Fibroblast of lung (primary cell): ENCODE results near the gene IP6K1.

Source experiments
- CTCF ChIP-seq, 2 donors: IDR thresholded peaks in 1 of 2; conservative IDR thresholded peaks in 1 of 2; 1 replicate in 1 of 2; 2 replicates in 1 of 2; pipeline ENCODE4 v1.5.1; 2011 to 2012; ENCODE audit warnings: low read length in 2 of 2, control low read depth in 1 of 2, inconsistent platforms in 1 of 2, low read depth in 1 of 2, mild to moderate bottlenecking in 1 of 2
- EZH2 ChIP-seq: IDR thresholded peaks from 2 replicates; pipeline ENCODE4 v1.5.1; 2012; ENCODE audit warnings: low read length, control low read depth, mild to moderate bottlenecking; ENCODE audit errors: missing control alignments

GRCh38 chr3:49716691-49717210 lies 69.6 kb downstream of the IP6K1 start:
- TF ChIP-seq CTCF (conservative IDR thresholded peaks at IDR 0.05 in 1 of 2, IDR thresholded peaks at IDR 0.05 in 1 of 2; ENCODE audit: low read depth in 1 of 2, low read length in 2 of 2) (no peak), EZH2 (no peak)
